ENCODE data around the gene ALDH5A1.

ALDH5A1 gene

DNA sequence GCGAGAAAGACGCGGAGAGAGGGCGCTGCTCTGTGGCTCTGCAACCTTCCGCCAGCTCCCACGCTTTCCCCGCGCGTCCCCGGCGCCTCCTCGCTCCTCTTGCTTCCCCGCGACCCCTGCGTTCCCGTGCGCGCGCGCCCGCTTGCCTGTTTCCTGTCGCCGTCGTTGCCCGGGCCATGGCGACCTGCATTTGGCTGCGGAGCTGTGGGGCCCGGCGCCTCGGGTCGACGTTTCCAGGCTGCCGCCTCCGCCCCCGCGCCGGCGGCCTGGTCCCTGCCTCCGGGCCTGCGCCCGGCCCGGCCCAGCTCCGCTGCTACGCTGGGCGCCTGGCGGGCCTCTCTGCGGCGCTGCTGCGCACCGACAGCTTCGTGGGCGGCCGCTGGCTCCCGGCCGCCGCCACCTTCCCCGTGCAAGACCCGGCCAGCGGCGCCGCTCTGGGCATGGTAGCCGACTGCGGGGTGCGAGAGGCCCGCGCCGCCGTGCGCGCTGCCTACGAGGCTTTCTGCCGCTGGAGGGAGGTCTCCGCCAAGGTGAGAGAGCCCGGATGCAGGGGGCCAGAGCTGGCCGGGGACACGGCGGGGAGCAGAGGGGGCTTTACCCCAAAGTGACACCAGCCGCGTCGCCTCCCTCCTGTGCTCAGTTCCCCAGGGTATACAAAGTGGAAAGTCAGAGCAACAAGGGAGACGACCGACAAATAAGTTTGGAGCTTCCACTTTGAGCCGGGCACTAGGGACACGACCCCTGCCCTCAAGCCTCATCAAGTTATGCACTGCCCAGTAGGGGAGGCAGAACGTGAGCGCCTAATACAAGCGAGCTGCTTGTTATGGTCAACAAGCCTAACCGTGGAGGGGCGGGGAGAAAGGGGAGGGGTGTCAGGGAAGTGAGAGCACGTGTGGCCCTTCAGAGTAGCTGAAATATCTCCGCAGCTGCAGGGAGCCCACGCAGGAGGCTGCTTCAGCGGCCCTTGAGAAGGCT, at the start of gene ALDH5A1:
TSS of gene ALDH5A1 (plus strand) at position 149 of the 975 bp plus-strand sequence. CDS start at position 177, 28 bp downstream.
- peak within 1 kb of the TSS; percentile 15; the same call in 1 of the 2 replicates for H3K27ac ChIP-seq
- TF ChIP-seq, protein P1, sequence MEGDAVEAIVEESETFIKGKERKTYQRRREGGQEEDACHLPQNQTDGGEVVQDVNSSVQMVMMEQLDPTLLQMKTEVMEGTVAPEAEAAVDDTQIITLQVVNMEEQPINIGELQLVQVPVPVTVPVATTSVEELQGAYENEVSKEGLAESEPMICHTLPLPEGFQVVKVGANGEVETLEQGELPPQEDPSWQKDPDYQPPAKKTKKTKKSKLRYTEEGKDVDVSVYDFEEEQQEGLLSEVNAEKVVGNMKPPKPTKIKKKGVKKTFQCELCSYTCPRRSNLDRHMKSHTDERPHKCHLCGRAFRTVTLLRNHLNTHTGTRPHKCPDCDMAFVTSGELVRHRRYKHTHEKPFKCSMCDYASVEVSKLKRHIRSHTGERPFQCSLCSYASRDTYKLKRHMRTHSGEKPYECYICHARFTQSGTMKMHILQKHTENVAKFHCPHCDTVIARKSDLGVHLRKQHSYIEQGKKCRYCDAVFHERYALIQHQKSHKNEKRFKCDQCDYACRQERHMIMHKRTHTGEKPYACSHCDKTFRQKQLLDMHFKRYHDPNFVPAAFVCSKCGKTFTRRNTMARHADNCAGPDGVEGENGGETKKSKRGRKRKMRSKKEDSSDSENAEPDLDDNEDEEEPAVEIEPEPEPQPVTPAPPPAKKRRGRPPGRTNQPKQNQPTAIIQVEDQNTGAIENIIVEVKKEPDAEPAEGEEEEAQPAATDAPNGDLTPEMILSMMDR (conservative IDR thresholded peaks at IDR 0.05) = peak; percentile 48
- peak; percentile 93 for TF ChIP-seq ZFX (IDR thresholded peaks at IDR 0.05)

DNA sequence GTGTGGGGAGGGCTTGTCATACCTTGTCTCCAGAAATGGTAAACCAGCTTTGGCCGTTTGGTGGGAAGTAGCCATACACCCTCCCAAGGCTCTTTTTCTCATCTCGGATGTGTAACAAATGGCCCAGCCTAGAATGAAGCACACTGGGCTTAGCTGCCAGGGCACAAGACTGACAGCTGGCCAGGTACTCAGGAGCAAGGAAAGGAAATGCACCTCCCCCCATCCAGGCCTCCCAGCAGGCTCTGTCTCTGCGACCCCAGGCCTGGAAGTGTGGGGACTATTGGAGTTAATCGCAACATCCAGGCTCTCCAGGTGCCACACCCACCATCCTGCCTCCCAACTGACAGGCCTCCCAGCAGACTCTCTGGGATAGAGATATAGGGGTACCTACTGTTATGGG, 49.1 kb upstream of the ALDH5A1 start:
- no peak for TF ChIP-seq ZFX (IDR thresholded peaks at IDR 0.05)
- TF ChIP-seq, protein P1 (conservative IDR thresholded peaks at IDR 0.05) = no peak
- H3K27ac ChIP-seq = no peak overlapping the region

DNA sequence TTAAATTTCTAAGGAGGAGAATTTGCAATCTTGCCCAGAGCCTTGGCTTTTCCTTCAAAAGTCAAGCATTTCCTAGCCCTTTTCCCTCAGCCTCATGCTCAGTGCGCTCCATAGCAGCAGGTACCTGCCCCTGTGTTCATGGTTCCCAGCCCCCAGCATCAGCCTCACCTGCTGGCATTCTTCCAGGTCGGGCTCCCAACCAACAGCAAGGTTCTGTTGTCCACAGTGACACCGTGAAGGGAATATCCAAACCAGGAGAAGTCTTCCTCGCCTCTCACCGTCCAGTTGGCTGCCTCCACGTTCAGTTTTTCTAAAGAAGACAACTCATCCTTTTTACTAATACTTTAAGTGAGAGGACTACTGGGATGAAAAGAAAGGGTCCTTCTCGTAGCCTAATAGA, 48.1 kb upstream of the ALDH5A1 start:
- TF ChIP-seq, protein P1 (conservative IDR thresholded peaks at IDR 0.05) = no peak
- no peak for TF ChIP-seq ZFX (IDR thresholded peaks at IDR 0.05)
- H3K27ac ChIP-seq = no peak overlapping the region

DNA sequence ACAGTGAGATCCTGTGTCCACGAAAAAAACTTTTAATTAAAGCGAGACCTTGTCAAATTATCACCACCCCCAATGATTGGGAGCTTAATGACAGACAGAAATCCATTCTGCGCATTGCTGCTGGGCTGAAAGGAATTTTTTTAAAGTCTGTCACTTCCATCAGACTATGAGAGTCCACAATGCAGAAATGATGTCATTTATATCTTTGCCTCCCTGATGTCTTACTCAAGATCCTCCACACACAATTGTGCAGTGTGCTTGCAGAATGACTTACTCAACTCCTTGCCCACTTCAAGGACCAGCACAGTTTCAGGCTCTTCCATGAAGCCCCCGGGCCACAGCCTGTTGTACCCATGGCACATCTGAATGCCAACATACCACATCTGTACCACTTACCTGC, 46.4 kb upstream of the ALDH5A1 start:
- H3K27ac ChIP-seq = no peak overlapping the region
- TF ChIP-seq, protein P1 (conservative IDR thresholded peaks at IDR 0.05) = no peak
- TF ChIP-seq ZFX (IDR thresholded peaks at IDR 0.05) = no peak

DNA sequence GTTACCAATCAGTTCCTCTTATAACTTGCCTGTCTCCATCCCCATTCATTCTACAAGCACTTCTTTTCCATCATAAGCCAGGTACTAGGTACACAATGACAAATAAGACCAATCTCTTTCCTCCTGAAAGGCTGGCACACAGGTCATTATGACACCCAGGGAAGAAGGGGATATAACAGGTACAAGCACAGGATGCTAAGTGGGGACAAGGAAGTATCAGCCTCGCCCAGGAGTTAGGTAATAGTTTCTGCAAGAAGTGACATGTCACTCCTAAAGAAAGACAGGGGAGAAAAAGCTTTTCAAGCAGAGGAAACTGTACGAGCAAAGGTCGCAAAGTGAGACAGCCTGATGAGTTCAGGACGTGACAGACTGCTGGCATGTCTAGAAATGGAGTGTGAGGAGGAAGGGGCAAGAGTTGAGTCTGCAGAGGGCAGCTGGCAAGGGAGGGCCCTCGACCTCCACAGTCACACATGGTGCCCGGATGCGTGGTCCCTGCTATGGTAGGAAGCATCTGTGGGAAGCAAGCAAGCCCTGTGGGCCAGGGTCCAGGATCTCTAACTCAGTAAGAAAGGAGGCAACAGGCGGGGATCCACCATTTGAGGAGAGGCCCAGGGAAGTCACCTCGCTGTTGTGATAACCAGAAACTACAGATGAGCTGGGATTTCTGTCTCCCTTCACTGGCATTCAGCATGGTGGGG, 45.8 kb upstream of the ALDH5A1 start:
- no peak for TF ChIP-seq ZFX (IDR thresholded peaks at IDR 0.05)
- TF ChIP-seq, protein P1 (conservative IDR thresholded peaks at IDR 0.05) = no peak
- no peak overlapping the region for H3K27ac ChIP-seq

DNA sequence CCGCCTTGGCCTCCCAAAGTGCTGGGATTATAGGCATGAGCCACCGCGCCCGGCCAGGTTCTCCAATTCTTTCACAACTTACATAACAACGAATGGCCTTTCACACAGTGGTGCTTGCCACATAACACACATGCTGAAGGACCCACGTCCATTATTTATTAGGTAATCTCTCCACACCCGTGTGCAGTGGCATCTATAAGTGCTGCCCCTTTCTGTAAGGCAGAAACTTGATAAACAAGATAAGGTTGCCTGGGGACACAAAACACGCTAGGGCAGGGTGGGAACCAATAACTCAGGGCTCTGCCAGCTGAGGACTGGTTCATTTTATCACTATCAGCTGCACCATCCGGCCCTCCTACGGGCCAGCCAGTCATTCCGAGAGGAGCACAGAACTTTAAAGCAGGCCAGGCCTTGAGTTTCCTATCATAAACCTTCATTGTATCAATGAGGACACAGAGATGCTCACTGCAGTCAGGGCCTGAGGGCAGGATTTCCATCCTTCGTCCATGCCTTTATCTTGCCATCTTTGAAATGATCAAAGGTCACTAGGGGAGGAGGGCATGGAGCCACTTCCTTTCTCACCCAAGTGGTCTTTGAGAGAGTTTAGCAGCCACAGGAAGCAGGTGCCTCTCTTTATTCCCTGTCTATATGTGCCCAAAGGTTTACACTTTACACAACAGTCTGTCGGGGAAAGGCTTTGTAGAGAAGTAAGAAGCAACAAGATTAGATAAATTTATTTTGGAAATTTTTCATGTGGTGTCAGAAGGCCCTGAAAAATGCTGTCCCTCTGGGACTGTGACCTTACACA, 43.0 kb upstream of the ALDH5A1 start:
- H3K27ac ChIP-seq = no peak overlapping the region
- no peak for TF ChIP-seq ZFX (IDR thresholded peaks at IDR 0.05)
- TF ChIP-seq, protein P1 (conservative IDR thresholded peaks at IDR 0.05) = no peak
